Astrocyte (in vitro differentiated cells and primary cell): ENCODE results near the gene SIAE.

Experiments
- CTCF ChIP-seq: IDR thresholded peaks from 2 replicates; pipeline ENCODE4 v1.5.1; 2011; ENCODE audit warnings: low read depth, mild to moderate bottlenecking, inconsistent platforms, low read length, moderate library complexity; ENCODE audit not compliant: insufficient read depth
- EZH2 ChIP-seq: IDR thresholded peaks from 2 replicates; pipeline ENCODE4 v1.6.1; 2012; ENCODE audit warnings: mild to moderate bottlenecking, low read length, inconsistent platforms; ENCODE audit not compliant: insufficient read depth

GRCh38 chr11:124717421-124717785, 43.9 kb upstream of the SIAE start:
- TF ChIP-seq CTCF, result no peak
- no peak for TF ChIP-seq EZH2
